Effector CD4-positive, alpha-beta T cell (primary cell): ENCODE measurements around the gene CTH.
A peak's percentile ranks its signal among the peaks of the same experiment; 100 is the strongest.
"Not testable (repeated sequence)": the region's sequence is repeated elsewhere in the genome, so short reads cannot be mapped to it uniquely, and the experiment has no call there.

Experiments
- DNase-seq: peaks from one replicate; pipeline ENCODE4 v3.0.0-alpha.2; 2020
- total RNA-seq: gene quantifications from one replicate; lab custom pipeline; 2026; lab: John Stamatoyannopoulos, UW

The CTH gene
- total RNA-seq: 6.8 reads per million, percentile 25 among the genes with 10 or more reads in this experiment

- DNase-seq: peak; percentile 89
Measured at GRCh38 chr1:70410604-70411359, at the start of gene CTH. Gene CTH, plus strand, starts transcription at chr1:70411268. Its CDS starts 148 bp downstream, at chr1:70411416.

DNA sequence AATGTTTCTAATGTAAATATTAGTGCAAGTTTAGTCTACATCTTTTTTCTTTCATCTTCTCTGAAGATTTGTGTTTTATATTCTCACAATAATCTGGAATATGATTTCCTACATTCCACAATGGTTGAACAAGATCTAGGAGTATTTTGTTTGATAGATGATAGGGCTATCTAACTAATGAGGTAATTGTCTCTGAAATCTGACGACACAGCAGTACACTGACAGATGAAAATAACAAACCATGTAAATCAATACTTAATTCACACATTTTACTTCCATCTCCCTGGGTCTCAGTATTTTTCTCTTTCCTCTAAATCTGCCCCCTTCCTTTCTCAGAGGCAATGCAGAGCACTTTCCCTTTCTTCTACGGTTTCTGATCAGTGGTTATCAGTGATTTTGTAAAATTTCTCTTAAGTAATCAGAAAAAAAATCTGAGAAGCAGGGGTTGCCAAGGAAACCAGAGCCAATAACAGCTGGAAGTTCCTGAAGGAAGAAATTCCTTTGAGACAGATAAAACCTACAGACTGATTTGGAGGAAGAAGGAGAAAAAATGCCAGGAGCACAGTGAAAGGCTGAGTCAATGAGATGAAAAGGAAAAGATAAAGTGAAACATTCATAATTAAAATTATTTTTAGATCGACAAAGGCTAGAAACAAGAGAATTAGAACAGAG, 49.2 kb upstream of the CTH start:
- no peak for DNase-seq

GRCh38 chr1:70364439-70364838, 46.6 kb upstream of the CTH start:
- DNase-seq: no peak

DNA sequence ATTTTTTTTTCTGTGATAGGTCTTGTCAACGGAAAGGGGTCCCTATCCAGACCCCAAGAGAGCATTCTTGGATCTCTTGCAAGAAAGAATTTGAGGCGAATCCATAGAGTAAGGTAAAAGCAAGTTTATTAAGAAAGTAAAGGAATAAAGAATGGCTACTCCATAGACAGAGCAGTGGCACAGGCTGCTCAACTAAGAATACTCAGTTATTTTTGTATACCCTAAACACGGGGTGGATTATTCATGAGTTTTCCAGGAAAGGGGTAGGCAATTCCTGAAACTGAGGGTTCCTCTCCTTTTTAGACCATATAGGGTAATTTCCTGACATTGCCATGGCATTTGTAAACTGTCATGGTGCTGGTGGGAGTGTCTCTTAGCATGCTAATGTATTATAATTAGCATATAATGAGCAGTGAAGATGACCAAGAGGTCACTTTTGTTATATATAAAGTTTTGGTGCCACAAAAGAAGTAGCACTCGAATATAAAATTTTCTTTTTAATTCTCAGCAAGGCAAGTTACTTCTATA, 44.6 kb upstream of the CTH start:
- not testable (repeated sequence) for DNase-seq

DNA sequence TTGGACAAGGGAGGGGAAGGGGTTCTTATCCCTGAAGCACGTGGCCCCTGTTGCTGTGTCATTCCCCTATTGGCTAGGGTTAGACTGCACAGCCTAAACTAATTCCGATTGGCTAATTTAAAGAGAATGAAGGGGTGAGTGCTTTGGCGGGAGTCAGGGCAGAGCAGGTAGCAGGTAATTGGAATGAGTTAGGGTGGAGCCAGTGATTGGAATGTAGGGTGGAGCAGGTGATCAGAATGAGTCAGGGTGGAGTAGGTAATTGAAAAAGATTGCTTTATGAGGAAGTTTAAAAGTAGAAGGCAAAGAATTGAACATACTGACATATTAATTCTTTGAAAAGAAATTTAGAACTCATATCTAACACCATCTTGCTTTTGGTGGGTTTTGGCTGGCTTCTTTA, 44.1 kb upstream of the CTH start:
- DNase-seq: not testable (repeated sequence)

DNA sequence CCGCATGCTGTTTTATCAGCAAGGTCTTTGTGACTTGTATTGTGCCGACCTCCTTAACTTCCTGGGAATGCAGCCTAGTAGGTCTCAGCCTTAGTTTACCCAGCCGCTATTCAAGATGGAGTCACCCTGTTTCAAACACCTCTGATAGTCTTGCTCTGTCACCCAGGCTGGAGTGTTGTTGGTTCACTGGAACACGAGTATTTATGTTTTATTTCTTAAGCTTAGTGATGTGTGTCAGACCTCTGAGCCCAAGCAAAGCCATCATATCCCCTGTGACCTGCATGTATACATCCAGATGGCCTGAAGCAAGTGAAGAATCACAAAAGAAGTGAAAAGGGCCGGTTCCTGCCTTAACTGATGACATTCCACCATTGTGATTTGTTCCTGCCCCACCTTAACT, 43.7 kb upstream of the CTH start:
- DNase-seq: not testable (repeated sequence)

DNA sequence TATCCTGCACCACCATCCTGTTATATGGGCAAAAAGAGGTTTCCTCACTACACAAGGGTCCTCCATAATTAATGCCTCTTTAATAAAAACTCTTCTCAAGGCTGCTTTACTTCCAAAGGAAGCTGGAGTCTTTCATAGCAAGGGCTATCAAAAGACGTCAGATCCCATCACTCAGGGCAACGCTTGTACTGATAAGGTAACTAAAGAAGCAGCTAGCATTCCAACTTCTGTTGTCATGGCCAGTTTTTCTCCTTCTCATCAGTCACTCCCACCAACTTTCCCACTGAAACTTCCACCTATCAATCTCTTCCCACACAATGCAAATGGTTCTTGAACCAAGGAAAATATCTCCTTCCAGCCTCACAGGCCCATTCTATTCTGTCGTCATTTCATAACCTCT, 39.5 kb upstream of the CTH start:
- DNase-seq: not testable (repeated sequence)

DNA sequence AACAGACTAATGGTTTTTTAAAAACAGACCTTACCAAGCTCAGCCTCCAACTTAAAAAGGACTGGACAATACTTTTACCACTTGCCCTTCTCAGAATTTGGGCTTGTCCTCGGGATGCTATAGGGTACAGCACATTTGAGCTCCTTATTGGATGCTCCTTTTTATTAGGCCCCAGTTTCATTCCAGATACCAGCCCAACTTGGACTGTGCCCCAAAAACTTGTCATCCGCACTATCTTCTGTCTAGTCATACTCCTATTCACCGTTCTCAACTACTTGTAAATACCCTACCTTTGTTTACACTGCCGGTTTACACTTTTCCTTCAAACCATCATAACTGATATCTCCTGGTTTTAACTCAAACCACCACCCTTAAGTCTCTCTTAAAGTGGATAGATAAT, 38.6 kb upstream of the CTH start:
- no peak for DNase-seq

DNA sequence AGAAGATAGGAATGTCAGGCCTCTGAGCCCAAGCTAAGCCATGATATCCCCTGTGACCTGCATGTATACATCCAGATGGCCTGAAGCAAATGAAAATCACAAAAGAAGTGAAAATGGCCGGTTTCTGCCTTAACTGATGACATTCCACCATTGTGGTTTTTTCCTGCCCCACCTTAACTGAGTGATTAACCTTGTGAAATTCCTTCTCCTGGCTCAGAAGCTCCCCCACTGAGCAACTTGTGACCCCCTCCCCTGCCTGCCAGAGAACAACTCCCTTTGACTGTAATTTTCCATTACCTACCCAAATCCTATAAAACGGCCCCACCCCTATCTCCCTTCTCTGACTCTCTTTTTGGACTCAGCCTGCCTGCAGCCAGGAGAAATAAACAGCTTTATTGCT, 37.5 kb upstream of the CTH start:
- not testable (repeated sequence) for DNase-seq

GRCh38 chr1:70376196-70376595, 34.9 kb upstream of the CTH start:
- DNase-seq: no peak

DNA sequence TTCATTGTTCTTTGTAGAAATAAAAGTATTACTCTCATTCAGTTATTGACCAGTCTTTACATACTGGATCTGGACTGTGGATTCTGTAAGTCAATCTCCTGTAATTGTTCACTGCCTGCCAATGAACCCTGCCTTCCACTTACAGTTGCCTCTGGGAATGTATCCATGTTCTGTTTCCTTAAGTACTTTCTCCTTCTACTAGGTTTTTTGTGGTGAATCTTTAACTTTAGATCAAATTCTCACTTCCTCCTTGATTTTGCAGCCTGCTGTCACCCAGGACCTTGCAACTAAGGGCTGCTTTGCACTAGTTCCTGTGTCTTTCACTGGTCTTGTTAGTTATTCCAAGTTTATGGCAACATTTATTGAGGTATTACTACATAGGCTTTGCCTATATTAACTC, 28.4 kb upstream of the CTH start:
- no peak for DNase-seq

- no peak for DNase-seq
Measured at GRCh38 chr1:70383483-70383882, 27.6 kb upstream of the CTH start.

- DNase-seq: no peak
Measured at GRCh38 chr1:70384542-70384941, 26.5 kb upstream of the CTH start.

GRCh38 chr1:70385477-70385876, 25.6 kb upstream of the CTH start:
- DNase-seq: no peak

GRCh38 chr1:70386121-70386520, 24.9 kb upstream of the CTH start:
- no peak for DNase-seq

GRCh38 chr1:70387507-70387906, 23.6 kb upstream of the CTH start:
- DNase-seq: no peak

GRCh38 chr1:70392626-70393025, 18.4 kb upstream of the CTH start:
- no peak for DNase-seq

DNA sequence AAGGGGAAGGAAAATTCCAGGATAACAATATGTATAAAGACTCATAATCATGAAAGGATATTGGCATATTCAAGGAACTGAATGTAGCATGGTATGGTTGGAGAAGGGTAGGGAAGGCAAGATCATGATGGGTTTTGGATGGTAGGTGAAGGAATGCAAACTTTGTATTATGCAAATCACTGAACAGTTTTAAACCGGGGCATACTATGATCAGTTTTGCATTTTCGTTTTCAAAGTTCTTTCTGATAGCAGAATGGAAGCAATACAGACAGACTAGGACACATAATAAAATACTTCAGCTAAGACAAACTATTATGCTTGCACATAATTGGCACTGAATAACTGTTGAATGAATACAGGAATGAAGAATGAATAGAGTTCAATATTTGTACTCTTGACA, 14.5 kb upstream of the CTH start:
- DNase-seq: no peak

DNA sequence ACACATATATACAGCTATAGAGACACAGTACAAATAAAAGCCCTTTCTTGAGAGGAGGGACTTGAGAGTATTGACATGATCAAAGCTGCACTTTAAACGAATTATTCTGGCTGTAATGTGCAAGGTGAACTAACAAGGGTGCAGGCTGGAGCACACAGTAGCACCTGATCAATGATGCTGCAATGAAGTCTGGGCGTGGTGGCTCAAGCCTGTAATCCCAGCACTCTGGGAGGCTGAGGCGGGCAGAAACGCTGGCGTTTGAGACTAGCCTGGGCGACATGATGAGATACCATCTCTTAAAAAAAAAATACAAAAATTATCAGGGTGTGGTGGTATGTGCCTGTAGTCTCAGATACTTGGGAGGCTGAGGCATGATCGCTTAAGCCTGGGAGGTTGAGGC, 14.1 kb upstream of the CTH start:
- no peak for DNase-seq

DNA sequence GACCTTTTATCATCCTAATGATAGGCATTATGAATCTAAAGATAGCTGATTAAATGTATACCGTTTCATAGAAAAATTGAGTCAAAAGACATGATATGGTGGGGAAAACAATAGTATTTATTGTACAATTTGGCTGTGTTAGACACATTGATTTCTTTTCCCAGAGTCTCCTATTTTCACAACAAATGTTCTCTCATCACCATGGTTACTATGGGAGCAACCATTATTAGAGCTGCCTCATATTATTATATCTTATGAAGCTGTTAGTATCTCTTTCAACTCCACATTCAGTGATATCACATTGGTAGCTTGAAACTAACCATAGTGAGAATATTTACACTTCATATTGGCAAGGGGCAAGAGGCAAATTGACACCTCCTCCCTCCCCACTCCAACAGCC, 10.7 kb upstream of the CTH start:
- DNase-seq: no peak

GRCh38 chr1:70401974-70402373, 9.1 kb upstream of the CTH start:
- no peak for DNase-seq

DNA sequence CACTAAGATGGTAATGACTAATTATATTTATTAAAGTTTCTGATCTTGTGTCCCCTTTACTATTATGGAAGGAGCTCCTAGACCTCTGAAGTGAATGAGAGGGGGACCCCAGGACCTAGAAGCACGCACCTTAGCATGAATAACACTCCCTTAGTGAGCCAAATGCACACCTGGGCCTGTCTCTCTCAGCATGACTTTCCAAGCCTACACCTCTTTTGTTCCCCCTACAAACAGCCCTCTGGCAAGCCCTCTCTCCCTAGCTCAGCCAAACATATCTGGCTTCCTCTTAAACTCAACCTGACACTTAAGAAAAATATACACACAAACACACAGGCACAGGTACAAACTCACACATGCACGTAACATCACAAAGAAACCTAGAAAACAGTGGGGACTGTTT, 7.3 kb upstream of the CTH start:
- no peak for DNase-seq

DNA sequence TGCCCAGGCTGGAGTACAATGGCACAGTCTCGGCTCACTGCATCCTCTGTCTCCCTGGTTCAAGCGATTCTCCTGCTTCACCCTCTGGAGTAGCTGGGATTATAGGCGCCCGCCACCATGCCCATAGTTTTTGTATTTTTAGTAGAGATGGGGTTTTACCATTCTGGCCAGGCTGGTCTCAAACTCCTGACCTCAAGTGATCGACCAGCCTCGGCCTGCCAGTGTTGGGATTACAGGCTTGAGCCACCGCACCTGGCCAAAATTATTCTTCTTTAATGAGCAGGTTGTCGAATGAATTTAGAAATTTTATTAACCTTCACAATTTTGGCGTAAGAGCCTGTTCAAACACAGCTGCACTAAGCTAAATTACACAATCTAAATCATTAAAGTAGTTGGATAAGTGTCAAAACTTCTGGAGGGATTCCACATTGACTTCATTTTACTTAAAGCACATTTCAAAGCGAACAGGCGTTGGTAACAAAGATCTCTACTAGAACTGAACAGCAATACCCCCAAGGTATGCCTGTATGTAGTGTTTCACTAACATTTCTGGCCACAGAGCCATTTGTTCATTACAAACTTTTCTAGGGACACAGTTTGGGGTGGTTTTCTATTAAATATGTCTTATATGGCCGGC, 5.2 kb upstream of the CTH start:
- no peak for DNase-seq

DNA sequence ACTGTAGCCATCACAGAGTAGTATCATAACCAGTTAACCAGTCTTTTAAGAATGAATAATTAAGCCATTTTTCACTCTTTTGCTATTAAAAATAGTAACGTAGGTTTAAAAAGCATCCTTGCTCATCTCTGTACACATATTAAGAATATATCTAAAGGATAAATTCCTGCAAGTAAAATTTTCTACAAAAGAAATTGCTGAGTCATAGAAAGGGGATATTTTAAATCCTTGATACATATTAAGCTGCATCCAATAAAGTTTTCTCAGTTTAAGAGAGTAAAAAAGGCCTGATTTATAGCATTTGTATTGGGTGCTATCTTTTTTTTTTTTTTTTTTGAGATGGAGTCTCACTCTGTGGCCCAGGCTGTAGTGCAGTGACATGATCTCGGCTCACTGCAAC, 1.9 kb upstream of the CTH start:
- DNase-seq: no peak
